GM12878 (cell line): ENCODE data around the gene CPNE9. TPM values are rescaled to one million over a fixed set of nuclear protein-coding genes. Genes with fewer than 3 reads are reported as not detected.

Source experiments
- ATAC-seq: fragments of 200-7000 bp; cut with Tn5 transposase; 3 replicates; pipeline ENCODE4 v1.9.1; 2020; ENCODE audit warnings: mild to moderate bottlenecking, moderate library complexity
- BruUV-seq: library from RNA; stranded (reverse); fragments of 400-500 nt; replicated peaks from 2 replicates; lab custom pipeline; 2021; lab: Mats Ljungman, UMichigan
- CTCF ChIA-PET: fragments of 300-600 bp; sonication (Branson Sonifier 250); formaldehyde crosslinking; extraction: SDS; loops from one replicate; lab custom pipeline; 2021; ENCODE audit warnings: inconsistent platforms; lab: Yijun Ruan, JAX
- POLR2A ChIA-PET: fragments of 350-600 bp; formaldehyde crosslinking; extraction: SDS; loops from one replicate; lab custom pipeline; 2021; ENCODE audit warnings: inconsistent platforms; lab: Charles Lee
- RAD21 ChIA-PET: fragments of 300-600 bp; sonication (Branson Sonifier 250); formaldehyde crosslinking; loops from one replicate; lab custom pipeline; 2023; ENCODE audit warnings: antibody characterized with exemption; ENCODE audit not compliant: unreplicated experiment; lab: Charles Lee
- SMC1A ChIA-PET: fragments of 300-600 bp; sonication (Branson Sonifier 250); formaldehyde crosslinking; loops from one replicate; lab custom pipeline; 2023; ENCODE audit not compliant: unreplicated experiment, uncharacterized antibody; lab: Charles Lee
- DNase-seq: peaks from one replicate; pipeline ENCODE4 v3.0.0-alpha.2; 2011; ENCODE audit warnings: low read depth, low spot score
- FAIRE-seq: peaks from 3 replicates; lab custom pipeline; 2011; peaks lifted over from hg19 to GRCh38; lab: Jason Lieb, UNC
- H2AFZ ChIP-seq: 2 replicates; pipeline ENCODE4 v1.6.0; 2011; ENCODE audit warnings: low read depth, low read length, control low read depth; ENCODE audit not compliant: control insufficient read depth
- H3K27ac ChIP-seq: 2 replicates; pipeline ENCODE4 v1.5.1; 2011; ENCODE audit warnings: control low read depth; ENCODE audit not compliant: control insufficient read depth, insufficient read depth
- H3K27me3 ChIP-seq, 2 experiments: replicated peaks in 1 of 2; 2 replicates each; pipeline versions ENCODE4 v1.6.0 to v1.6.1; 2011; ENCODE audit warnings: low read length in 1 of 2; ENCODE audit not compliant: control insufficient read depth in 2 of 2, insufficient read depth in 2 of 2
- H3K36me3 ChIP-seq, 2 experiments: 2 replicates each; pipeline ENCODE4 v1.5.1; 2011; ENCODE audit warnings: low read length in 1 of 2; ENCODE audit not compliant: control insufficient read depth in 2 of 2, insufficient read depth in 2 of 2
- H3K4me1 ChIP-seq: 2 replicates; pipeline ENCODE4 v1.6.1; 2011; ENCODE audit warnings: mild to moderate bottlenecking, low read length, moderate library complexity, mixed read lengths; ENCODE audit not compliant: control insufficient read depth, insufficient read depth
- H3K4me2 ChIP-seq: 2 replicates; pipeline ENCODE4 v1.6.0; 2011; ENCODE audit warnings: control low read depth; ENCODE audit not compliant: control insufficient read depth, insufficient read depth
- H3K4me3 ChIP-seq: fragments of 200-600 bp; sonication (generic); 2 replicates; pipeline ENCODE4 v1.5.1; 2016
- H3K79me2 ChIP-seq: 2 replicates; pipeline ENCODE4 v1.6.0; 2011; ENCODE audit warnings: low read length; ENCODE audit not compliant: control insufficient read depth, insufficient read depth
- H3K9ac ChIP-seq: 2 replicates; pipeline ENCODE4 v1.8.0; 2011; ENCODE audit warnings: low read length, control low read depth, mixed read lengths; ENCODE audit not compliant: control insufficient read depth, insufficient read depth
- H3K9me3 ChIP-seq: replicated peaks from 3 replicates; pipeline ENCODE4 v1.5.1; 2011; ENCODE audit warnings: mild to moderate bottlenecking, low read length; ENCODE audit not compliant: control insufficient read depth, insufficient read depth
- H4K20me1 ChIP-seq: 2 replicates; pipeline ENCODE4 v1.6.0; 2011; ENCODE audit not compliant: control insufficient read depth, insufficient read depth
- BCL11A ChIP-seq: IDR thresholded peaks from 2 replicates; pipeline ENCODE4 v1.6.1; 2011; ENCODE audit warnings: low read depth, low read length
- EED ChIP-seq: sonication (generic); IDR thresholded peaks from 2 replicates; pipeline ENCODE4 v1.6.1; 2016; ENCODE audit warnings: antibody characterized with exemption, low read depth
- EZH2 ChIP-seq: IDR thresholded peaks from 2 replicates; pipeline ENCODE4 v1.6.1; 2012; ENCODE audit warnings: low read depth, mild to moderate bottlenecking, control low read depth, inconsistent platforms, low read length, borderline replicate concordance; ENCODE audit not compliant: control insufficient read depth
- HDGF ChIP-seq: fragments of 450-650 bp; IDR thresholded peaks from 2 replicates; pipeline ENCODE4 v1.6.1; 2016; ENCODE audit warnings: antibody characterized with exemption
- IKZF1 ChIP-seq: fragments of 450-650 bp; conservative IDR thresholded peaks from 2 replicates; pipeline ENCODE4 v1.6.1; 2017; ENCODE audit warnings: antibody characterized with exemption, mild to moderate bottlenecking
- IKZF2 ChIP-seq, 2 experiments: fragments of 450-650 bp; IDR thresholded peaks; 2 replicates each; pipeline ENCODE4 v1.6.1; 2017; ENCODE audit warnings: mild to moderate bottlenecking in 2 of 2, moderate library complexity in 2 of 2
- MTA2 ChIP-seq: fragments of 450-650 bp; IDR thresholded peaks from 2 replicates; pipeline ENCODE4 v1.6.1; 2016; ENCODE audit warnings: low read depth, mild to moderate bottlenecking, moderate library complexity
- POLR2A ChIP-seq: IDR thresholded peaks from 2 replicates; pipeline ENCODE4 v1.6.1; 2011; ENCODE audit warnings: low read depth, mild to moderate bottlenecking, low read length
- POU2F2 ChIP-seq: IDR thresholded peaks from 3 replicates; pipeline ENCODE4 v1.6.1; 2011; ENCODE audit warnings: low read depth, mild to moderate bottlenecking, low read length, borderline replicate concordance
- SMAD1 ChIP-seq: fragments of 450-650 bp; IDR thresholded peaks from 2 replicates; pipeline ENCODE4 v1.6.1; 2018; ENCODE audit warnings: mild to moderate bottlenecking, low read depth; ENCODE audit not compliant: partially characterized antibody
- SMARCA5 ChIP-seq: fragments of 450-650 bp; IDR thresholded peaks from 2 replicates; pipeline ENCODE4 v1.6.1; 2017; ENCODE audit warnings: mild to moderate bottlenecking
- SUZ12 ChIP-seq: fragments of 200-600 bp; sonication (generic); IDR thresholded peaks from one replicate; pipeline ENCODE4 v1.6.1; 2018; ENCODE audit warnings: antibody characterized with exemption, mild to moderate bottlenecking; ENCODE audit not compliant: unreplicated experiment
- TCF7 ChIP-seq: IDR thresholded peaks from 2 replicates; pipeline ENCODE4 v1.6.1; 2014; ENCODE audit warnings: antibody characterized with exemption, borderline replicate concordance
- WRNIP1 ChIP-seq: IDR thresholded peaks from 2 replicates; pipeline ENCODE4 v1.6.1; 2011; ENCODE audit warnings: low read depth, low read length, improper control_type of control experiment, borderline replicate concordance
- ZNF274 ChIP-seq: IDR thresholded peaks from one replicate; pipeline ENCODE4 v1.8.0; 2011; ENCODE audit not compliant: insufficient read length, insufficient read depth
- WGBS: methylation state at CpG from one replicate; pipeline ENCODE4 v1.1.6; 2016; ENCODE audit warnings: low lambda C conversion rate; ENCODE audit not compliant: insufficient replicate concordance, insufficient coverage; ENCODE audit errors: missing lambda C conversion rate; 5-methylcytosine and 5-hydroxymethylcytosine counted together
- in situ Hi-C: fragments of 300-500 bp; cut with MboI; formaldehyde crosslinking; loops from 9 replicates; pipeline ENCODE4 v1.14.3; 2018; ENCODE audit warnings: mixed read lengths
- intact Hi-C: fragments of 100-400 bp; cut with micrococcal nuclease; formaldehyde crosslinking; loops from one replicate; pipeline ENCODE4 v1.14.2; 2022; ENCODE audit not compliant: unreplicated experiment
- polyA plus RNA-seq, 11 experiments: library from polyadenylated mRNA; depleted of rRNA in 4 of 11; unstranded in 6 of 11; stranded (reverse) in 5 of 11; fragments of >200 nt; fragmentation: Nextera tagmentation in 4 of 11; fragmentation: Illumina TruSeq in 1 of 11; extraction: Ambion mirVana in 4 of 11; extraction: Trizol in 1 of 11; gene quantifications; 1 replicate in 1 of 11; 2 replicates in 10 of 11; pipeline versions ENCODE4 v1.2.1 to v1.2.3, GENCODE V29; 2011 to 2016; ENCODE audit warnings: inconsistent platforms in 2 of 11, missing spikeins in 2 of 11, low read depth in 1 of 11
- total RNA-seq, 4 experiments: library from RNA; depleted of rRNA in 3 of 4; stranded (reverse); fragments of >200 nt in 3 of 4; fragmentation: Illumina TruSeq in 1 of 4; extraction: Trizol in 1 of 4; gene quantifications; 2 replicates each; pipeline versions ENCODE4 v1.2.1 to v1.2.3, GENCODE V29; 2013 to 2021
- TF ChIP-seq, protein P1 (sequence below): fragments of 450-650 bp; IDR thresholded peaks from 2 replicates; pipeline ENCODE4 v1.6.1; 2016; ENCODE audit warnings: mild to moderate bottlenecking
- TF ChIP-seq, protein P2 (sequence below): fragments of 450-650 bp; IDR thresholded peaks from 2 replicates; pipeline ENCODE4 v1.6.1; 2017; ENCODE audit warnings: mild to moderate bottlenecking, low read depth, inconsistent platforms; ENCODE audit not compliant: poor library complexity, severe bottlenecking

The CPNE9 gene
- total and polyA plus RNA-seq, 10 of the 15 experiments (the other 5 are each of a cell fraction or from before 2014, with no cell fraction given) = 0.02 to 0.12 (median 0.05) TPM; not detected in 7

DNA sequence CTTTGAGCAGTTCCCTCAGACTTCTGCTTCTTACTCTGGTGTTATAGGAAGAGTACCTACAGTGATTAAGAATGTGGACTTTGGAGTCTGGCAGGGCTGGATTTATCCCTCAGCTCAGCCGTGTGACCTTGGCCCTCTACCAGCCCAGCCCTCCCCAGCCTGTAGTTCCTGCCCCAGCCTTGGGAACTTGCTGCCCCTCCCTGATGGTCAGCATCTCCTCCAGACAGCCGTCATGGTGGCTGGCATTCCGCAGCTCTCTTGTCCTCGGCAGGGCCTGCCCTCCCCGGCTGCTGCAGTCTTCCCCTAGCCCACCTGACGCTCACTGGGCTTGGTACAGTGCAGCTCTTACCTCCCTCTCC, 21.9 kb upstream of the CPNE9 start:
- no peak for ATAC-seq
- no peaks in the 10 kb centered on the region for H4K20me1 ChIP-seq
- H3K9ac ChIP-seq = no peak overlapping the region
- TF ChIP-seq MTA2 = no peak
- TF ChIP-seq, protein P1, sequence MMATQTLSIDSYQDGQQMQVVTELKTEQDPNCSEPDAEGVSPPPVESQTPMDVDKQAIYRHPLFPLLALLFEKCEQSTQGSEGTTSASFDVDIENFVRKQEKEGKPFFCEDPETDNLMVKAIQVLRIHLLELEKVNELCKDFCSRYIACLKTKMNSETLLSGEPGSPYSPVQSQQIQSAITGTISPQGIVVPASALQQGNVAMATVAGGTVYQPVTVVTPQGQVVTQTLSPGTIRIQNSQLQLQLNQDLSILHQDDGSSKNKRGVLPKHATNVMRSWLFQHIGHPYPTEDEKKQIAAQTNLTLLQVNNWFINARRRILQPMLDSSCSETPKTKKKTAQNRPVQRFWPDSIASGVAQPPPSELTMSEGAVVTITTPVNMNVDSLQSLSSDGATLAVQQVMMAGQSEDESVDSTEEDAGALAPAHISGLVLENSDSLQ = no peak
- 0 out of 2 replicates have a peak, but pooled peaks have one; percentile 50 for TF ChIP-seq POLR2A
- 99% methylated on average over 6 of the region's 6 CpGs for WGBS
- DNase-seq = no peak
- H3K9me3 ChIP-seq = no peaks in the 10 kb centered on the region
- ChIA-PET RAD21 (no interaction called here), POLR2A (no interaction called here), CTCF (interaction anchor here (0.6 kb wide), 1 partner anchor 42 kb away, joined by 4 read pairs; no protein-coding TSS in a partner anchor), SMC1A (interaction anchor here (1.5 to 1.8 kb wide), 2 partner anchors 10 to 328 kb away, joined by 3 to 4 read pairs; no protein-coding TSS in a partner anchor)
- BruUV-seq = no TSS peak
- FAIRE-seq = no peak
- intact Hi-C loops (no loop called here), in situ Hi-C loops (no loop called here)
- H3K36me3 ChIP-seq = peaks cover 52 to 54% of the 10 kb centered on the region in 2 experiments
- no peak overlapping the region for H2AFZ ChIP-seq
- no peaks in the 10 kb centered on the region for H3K27me3 ChIP-seq
- no peaks in the 10 kb centered on the region for H3K79me2 ChIP-seq
- H3K4me2 ChIP-seq = no peak overlapping the region
- H3K27ac ChIP-seq = no peak overlapping the region
- H3K4me3 ChIP-seq = no peak overlapping the region
- H3K4me1 ChIP-seq = no peaks in the 10 kb centered on the region

DNA sequence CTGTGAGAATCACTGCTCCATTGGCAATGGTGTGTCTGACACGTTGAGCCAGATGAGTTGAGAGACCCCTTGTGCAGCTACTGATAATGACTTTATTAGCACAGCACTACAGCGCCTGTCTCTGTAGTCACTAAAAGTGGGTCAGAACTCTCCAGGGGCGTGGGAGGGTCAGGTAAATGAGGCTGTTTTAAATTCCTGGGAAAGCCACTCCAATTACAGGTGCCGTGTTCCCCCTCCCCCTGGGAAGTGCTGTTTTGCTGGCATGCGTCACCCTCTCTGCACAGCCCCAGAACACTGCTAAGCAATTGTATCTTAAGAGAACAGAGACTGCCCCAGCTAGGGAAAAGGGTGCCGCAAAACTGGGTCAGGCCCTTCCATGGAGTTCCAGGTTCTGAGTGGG, 21.5 kb upstream of the CPNE9 start:
- Histone ChIP-seq H3K79me2 (no peaks in the 10 kb centered on the region), H3K36me3 (peaks cover 50% of the 10 kb centered on the region in 2 experiments), H4K20me1 (no peaks in the 10 kb centered on the region), H3K4me1 (no peaks in the 10 kb centered on the region), H2AFZ (no peak overlapping the region), H3K27me3 (no peaks in the 10 kb centered on the region), H3K4me3 (no peak overlapping the region), H3K9me3 (no peaks in the 10 kb centered on the region), H3K27ac (no peak overlapping the region), H3K9ac (no peak overlapping the region), H3K4me2 (no peak overlapping the region)
- intact Hi-C loops = no loop called here
- no peak for FAIRE-seq
- CTCF ChIA-PET = interaction anchor here (0.6 kb wide), 1 partner anchor 43 kb away, joined by 4 read pairs; no protein-coding TSS in a partner anchor
- ATAC-seq = no peak
- BruUV-seq = no TSS peak
- no peak for DNase-seq
- POLR2A ChIA-PET = no interaction called here
- in situ Hi-C loops = no loop called here
- 89% methylated on average over 6 of the region's 6 CpGs for WGBS
- SMC1A ChIA-PET = interaction anchor here (1.5 to 1.8 kb wide), 2 partner anchors 9 to 329 kb away, joined by 3 to 4 read pairs; no protein-coding TSS in a partner anchor
- RAD21 ChIA-PET = no interaction called here
- TF ChIP-seq SMAD1 (no peak), ZNF274 (no peak), WRNIP1 (no peak), SUZ12 (no peak), IKZF2 (IDR thresholded peaks at IDR 0.05) (no peak), BCL11A (no peak), HDGF (no peak), POU2F2 (no peak), EED (no peak), SMARCA5 (no peak), IKZF1 (no peak), TCF7 (no peak), EZH2 (no peak)
- TF ChIP-seq, protein P2, sequence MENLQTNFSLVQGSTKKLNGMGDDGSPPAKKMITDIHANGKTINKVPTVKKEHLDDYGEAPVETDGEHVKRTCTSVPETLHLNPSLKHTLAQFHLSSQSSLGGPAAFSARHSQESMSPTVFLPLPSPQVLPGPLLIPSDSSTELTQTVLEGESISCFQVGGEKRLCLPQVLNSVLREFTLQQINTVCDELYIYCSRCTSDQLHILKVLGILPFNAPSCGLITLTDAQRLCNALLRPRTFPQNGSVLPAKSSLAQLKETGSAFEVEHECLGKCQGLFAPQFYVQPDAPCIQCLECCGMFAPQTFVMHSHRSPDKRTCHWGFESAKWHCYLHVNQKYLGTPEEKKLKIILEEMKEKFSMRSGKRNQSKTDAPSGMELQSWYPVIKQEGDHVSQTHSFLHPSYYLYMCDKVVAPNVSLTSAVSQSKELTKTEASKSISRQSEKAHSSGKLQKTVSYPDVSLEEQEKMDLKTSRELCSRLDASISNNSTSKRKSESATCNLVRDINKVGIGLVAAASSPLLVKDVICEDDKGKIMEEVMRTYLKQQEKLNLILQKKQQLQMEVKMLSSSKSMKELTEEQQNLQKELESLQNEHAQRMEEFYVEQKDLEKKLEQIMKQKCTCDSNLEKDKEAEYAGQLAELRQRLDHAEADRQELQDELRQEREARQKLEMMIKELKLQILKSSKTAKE = no peak
